HepG2 (cell line): ENCODE results near the gene TXNDC12. TPM values are rescaled to one million over a fixed set of nuclear protein-coding genes. Genes with fewer than 3 reads are reported as not detected.

Source experiments
- AHDC1 ChIP-seq: sonication (generic); formaldehyde crosslinking; IDR thresholded peaks from 2 replicates; pipeline ENCODE4 v1.5.1; 2020; ENCODE audit warnings: mild to moderate bottlenecking, missing genetic modification reagents, borderline replicate concordance
- ARNT ChIP-seq: fragments of 450-650 bp; IDR thresholded peaks from 2 replicates; pipeline ENCODE4 v1.6.1; 2017
- CBX5 ChIP-seq: sonication (generic); formaldehyde crosslinking; IDR thresholded peaks from 2 replicates; pipeline ENCODE4 v1.4.0; 2020; ENCODE audit warnings: missing genetic modification reagents, borderline replicate concordance
- FOSL1 ChIP-seq: sonication (generic); formaldehyde crosslinking; IDR thresholded peaks from 2 replicates; pipeline ENCODE4 v1.9.0; 2021; ENCODE audit warnings: missing genetic modification reagents, borderline replicate concordance
- FOXA1 ChIP-seq, 2 experiments: fragments of 450-650 bp in 1 of 2; sonication (generic) in 1 of 2; formaldehyde crosslinking in 1 of 2; IDR thresholded peaks; 2 replicates each; pipeline versions ENCODE4 v1.4.0 to v1.6.1; 2016 to 2020; ENCODE audit warnings: missing genetic modification reagents in 1 of 2
- HNF4A ChIP-seq: sonication (generic); formaldehyde crosslinking; IDR thresholded peaks from 2 replicates; pipeline ENCODE4 v1.4.0; 2020; ENCODE audit warnings: missing genetic modification reagents
- JUN ChIP-seq: sonication (generic); formaldehyde crosslinking; IDR thresholded peaks from 2 replicates; pipeline ENCODE4 v1.4.0; 2020; ENCODE audit warnings: mild to moderate bottlenecking, missing genetic modification reagents
- KAT2B ChIP-seq: fragments of 150-350 bp; IDR thresholded peaks from 2 replicates; pipeline ENCODE4 v1.6.1; 2014; ENCODE audit warnings: low read depth, low read length, borderline replicate concordance
- MIER2 ChIP-seq: IDR thresholded peaks from 2 replicates; pipeline ENCODE4 v1.6.1; 2016; ENCODE audit warnings: missing biosample characterization, missing genetic modification reagents
- NKX3-1 ChIP-seq: sonication (generic); formaldehyde crosslinking; IDR thresholded peaks from 2 replicates; pipeline ENCODE4 v1.5.0; 2020; ENCODE audit warnings: missing genetic modification reagents
- NR2F2 ChIP-seq: IDR thresholded peaks from 2 replicates; pipeline ENCODE4 v1.6.1; 2012; ENCODE audit warnings: low read depth, inconsistent platforms, borderline replicate concordance
- RARA ChIP-seq: IDR thresholded peaks from 2 replicates; pipeline ENCODE4 v1.6.1; 2016; ENCODE audit warnings: missing genetic modification reagents, missing compliant biosample characterization
- ZNF460 ChIP-seq: sonication (generic); formaldehyde crosslinking; IDR thresholded peaks from 2 replicates; pipeline ENCODE4 v1.5.1; 2020; ENCODE audit warnings: missing genetic modification reagents, mild to moderate bottlenecking, borderline replicate concordance
- ZNF513 ChIP-seq: sonication (generic); formaldehyde crosslinking; conservative IDR thresholded peaks from 2 replicates; pipeline ENCODE4 v1.5.0; 2020; ENCODE audit warnings: missing genetic modification reagents
- ZNF567 ChIP-seq: sonication (generic); formaldehyde crosslinking; IDR thresholded peaks from 2 replicates; pipeline ENCODE4 v1.8.1; 2023; ENCODE audit warnings: mild to moderate bottlenecking, missing genetic modification reagents, borderline replicate concordance
- ZNF570 ChIP-seq: sonication (generic); formaldehyde crosslinking; IDR thresholded peaks from 2 replicates; pipeline ENCODE4 v1.4.0; 2020; ENCODE audit warnings: mild to moderate bottlenecking, missing genetic modification reagents, borderline replicate concordance
- ZNF792 ChIP-seq: IDR thresholded peaks from 2 replicates; pipeline ENCODE4 v1.6.1; 2016
- polyA plus RNA-seq, 8 experiments: library from polyadenylated mRNA; depleted of rRNA in 3 of 8; stranded (reverse) in 7 of 8; unstranded in 1 of 8; fragments of >200 nt; fragmentation: Illumina TruSeq in 4 of 8; extraction: Trizol in 4 of 8; gene quantifications; 2 replicates each; pipeline versions ENCODE4 v1.2.1 to v1.2.3, GENCODE V29; 2011 to 2016; ENCODE audit warnings: low read depth in 4 of 8, missing spikeins in 1 of 8, mixed read lengths in 1 of 8; ENCODE audit not compliant: insufficient read depth in 1 of 8
- total RNA-seq, 5 experiments: library from RNA; depleted of rRNA; stranded (reverse); fragments of >200 nt; fragmentation: Illumina TruSeq; extraction: Trizol; gene quantifications; 2 replicates each; pipeline ENCODE4 v1.2.3, GENCODE V29; 2016; ENCODE audit warnings: low read depth in 1 of 5
- TF ChIP-seq, protein P1 (sequence below): sonication (generic); formaldehyde crosslinking; IDR thresholded peaks from 2 replicates; pipeline ENCODE4 v1.4.0; 2020; ENCODE audit warnings: missing genetic modification reagents

Gene TXNDC12
- total and polyA plus RNA-seq, 2 of the 13 experiments (the other 11 are each of a cell fraction or from before 2014, with no cell fraction given), result 65.6 to 67.2 TPM

DNA sequence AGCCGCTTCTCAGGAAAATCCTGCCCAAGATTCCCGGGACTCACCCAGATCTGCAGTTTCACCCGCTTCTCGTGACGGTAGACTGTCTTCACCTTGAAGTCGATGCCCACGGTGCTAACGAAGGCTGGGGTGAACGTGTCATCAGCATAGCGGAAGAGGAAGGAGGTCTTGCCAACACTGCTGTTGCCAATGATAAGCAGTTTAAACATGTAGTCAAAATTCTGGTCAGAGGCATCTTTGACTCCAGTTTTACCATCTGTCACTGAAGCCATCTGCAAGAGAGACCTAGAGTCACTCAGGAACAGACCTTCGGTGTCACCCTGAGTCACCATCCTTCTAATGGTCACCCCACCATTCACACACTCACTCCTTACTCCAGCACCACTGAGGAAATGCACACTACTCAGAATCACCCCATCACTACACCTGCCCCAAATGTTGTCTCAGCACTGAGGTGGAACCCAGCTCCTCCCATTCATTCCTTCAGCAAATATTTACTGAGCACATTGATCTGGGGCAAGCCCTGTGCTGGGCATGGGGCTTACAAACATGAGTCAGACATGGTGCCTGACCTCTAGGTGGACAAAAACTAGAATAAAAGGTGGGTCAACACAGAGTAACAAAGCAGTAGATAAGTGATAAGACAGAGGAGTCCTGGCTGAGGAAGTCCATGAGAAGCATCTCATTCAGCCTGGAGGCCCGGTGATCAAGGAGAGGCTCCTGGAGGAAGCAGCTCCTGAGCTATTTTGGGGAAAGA lies 78.0 kb downstream of the TXNDC12 start (continued):
- TF ChIP-seq AHDC1, result peak; percentile 73; the same call in 1 of the 2 replicates
- peak; percentile 89 for TF ChIP-seq RARA
- TF ChIP-seq JUN (CRISPR knock-in tag), result 0 out of 2 replicates have a peak, but pooled peaks have one; percentile 73
- TF ChIP-seq FOXA1 (IDR thresholded peaks at IDR 0.05), result no peak
- peak; percentile 77 for TF ChIP-seq FOXA1 (CRISPR knock-in tag; IDR thresholded peaks at IDR 0.05)
- TF ChIP-seq NR2F2, result peak; percentile 91
- no peak for TF ChIP-seq ZNF570 (CRISPR knock-in tag)
- no peak for TF ChIP-seq ARNT
- no peak for TF ChIP-seq NKX3-1
- no peak for TF ChIP-seq ZNF567 (CRISPR knock-in tag)
- TF ChIP-seq ZNF460 (CRISPR knock-in tag), result no peak
- no peak; the same call in 1 of the 2 replicates for TF ChIP-seq MIER2 (CRISPR knock-in tag)
- TF ChIP-seq KAT2B, result 0 out of 2 replicates have a peak, but pooled peaks have one; percentile 23
- TF ChIP-seq, protein P1, sequence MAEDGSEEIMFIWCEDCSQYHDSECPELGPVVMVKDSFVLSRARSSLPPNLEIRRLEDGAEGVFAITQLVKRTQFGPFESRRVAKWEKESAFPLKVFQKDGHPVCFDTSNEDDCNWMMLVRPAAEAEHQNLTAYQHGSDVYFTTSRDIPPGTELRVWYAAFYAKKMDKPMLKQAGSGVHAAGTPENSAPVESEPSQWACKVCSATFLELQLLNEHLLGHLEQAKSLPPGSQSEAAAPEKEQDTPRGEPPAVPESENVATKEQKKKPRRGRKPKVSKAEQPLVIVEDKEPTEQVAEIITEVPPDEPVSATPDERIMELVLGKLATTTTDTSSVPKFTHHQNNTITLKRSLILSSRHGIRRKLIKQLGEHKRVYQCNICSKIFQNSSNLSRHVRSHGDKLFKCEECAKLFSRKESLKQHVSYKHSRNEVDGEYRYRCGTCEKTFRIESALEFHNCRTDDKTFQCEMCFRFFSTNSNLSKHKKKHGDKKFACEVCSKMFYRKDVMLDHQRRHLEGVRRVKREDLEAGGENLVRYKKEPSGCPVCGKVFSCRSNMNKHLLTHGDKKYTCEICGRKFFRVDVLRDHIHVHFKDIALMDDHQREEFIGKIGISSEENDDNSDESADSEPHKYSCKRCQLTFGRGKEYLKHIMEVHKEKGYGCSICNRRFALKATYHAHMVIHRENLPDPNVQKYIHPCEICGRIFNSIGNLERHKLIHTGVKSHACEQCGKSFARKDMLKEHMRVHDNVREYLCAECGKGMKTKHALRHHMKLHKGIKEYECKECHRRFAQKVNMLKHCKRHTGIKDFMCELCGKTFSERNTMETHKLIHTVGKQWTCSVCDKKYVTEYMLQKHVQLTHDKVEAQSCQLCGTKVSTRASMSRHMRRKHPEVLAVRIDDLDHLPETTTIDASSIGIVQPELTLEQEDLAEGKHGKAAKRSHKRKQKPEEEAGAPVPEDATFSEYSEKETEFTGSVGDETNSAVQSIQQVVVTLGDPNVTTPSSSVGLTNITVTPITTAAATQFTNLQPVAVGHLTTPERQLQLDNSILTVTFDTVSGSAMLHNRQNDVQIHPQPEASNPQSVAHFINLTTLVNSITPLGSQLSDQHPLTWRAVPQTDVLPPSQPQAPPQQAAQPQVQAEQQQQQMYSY (CRISPR knock-in tag), result no peak
- TF ChIP-seq CBX5 (CRISPR knock-in tag), result peak; percentile 25; the same call in 1 of the 2 replicates
- TF ChIP-seq ZNF792 (CRISPR knock-in tag), result 0 out of 2 replicates have a peak, but pooled peaks have one; percentile 43
- peak; percentile 27; the same call in 1 of the 2 replicates for TF ChIP-seq HNF4A (CRISPR knock-in tag)
- no peak for TF ChIP-seq ZNF513 (CRISPR knock-in tag)
- peak; percentile 86 for TF ChIP-seq FOSL1 (CRISPR knock-in tag)
